Glutamatergic neuron (in vitro differentiated cells): ENCODE measurements around the gene MRPS18B. TPM values are rescaled to one million over a fixed set of nuclear protein-coding genes. Genes with fewer than 3 reads are reported as not detected.

Source experiments
- DNase-seq: peaks from one replicate; pipeline ENCODE4 v3.0.0; 2022
- H3K27ac Mint-ChIP-seq: one replicate; pipeline ENCODE4 v1.8.0; 2020; ENCODE audit warnings: mild to moderate bottlenecking, mixed read lengths, inconsistent platforms; ENCODE audit not compliant: unreplicated experiment
- H3K27me3 Mint-ChIP-seq: one replicate; pipeline ENCODE4 v1.8.0; 2020; ENCODE audit warnings: mild to moderate bottlenecking, moderate library complexity, mixed read lengths, inconsistent platforms; ENCODE audit not compliant: unreplicated experiment
- H3K36me3 Mint-ChIP-seq: one replicate; pipeline ENCODE4 v1.8.0; 2020; ENCODE audit warnings: mild to moderate bottlenecking, mixed read lengths, inconsistent platforms; ENCODE audit not compliant: unreplicated experiment
- H3K4me1 Mint-ChIP-seq: one replicate; pipeline ENCODE4 v1.8.0; 2020; ENCODE audit warnings: mild to moderate bottlenecking, low read depth, mixed read lengths, inconsistent platforms; ENCODE audit not compliant: unreplicated experiment
- H3K4me3 Mint-ChIP-seq: one replicate; pipeline ENCODE4 v1.8.0; 2020; ENCODE audit warnings: mild to moderate bottlenecking, mixed read lengths, inconsistent platforms; ENCODE audit not compliant: unreplicated experiment
- H3K9me3 Mint-ChIP-seq: one replicate; pipeline ENCODE4 v1.8.0; 2020; ENCODE audit warnings: mild to moderate bottlenecking, moderate library complexity, mixed read lengths, inconsistent platforms; ENCODE audit not compliant: unreplicated experiment
- total RNA-seq: library from RNA; stranded (reverse); fragmentation: NEBNext Ultra II Directional; extraction: Animal tissue kit (Norgen Biotek cat#: 25700); gene quantifications from one replicate; pipeline ENCODE4 v1.2.1, GENCODE V29; 2021; ENCODE audit not compliant: unreplicated experiment
- TF ChIP-seq, protein P1 (sequence below): fragments of 200-600 bp; sonication (generic); IDR thresholded peaks from one replicate; pipeline ENCODE4 v1.5.0; 2021; ENCODE audit not compliant: partially characterized antibody, unreplicated experiment

MRPS18B gene
- total RNA-seq, 1 donor from 2014 or later, result 40.0 TPM

DNA sequence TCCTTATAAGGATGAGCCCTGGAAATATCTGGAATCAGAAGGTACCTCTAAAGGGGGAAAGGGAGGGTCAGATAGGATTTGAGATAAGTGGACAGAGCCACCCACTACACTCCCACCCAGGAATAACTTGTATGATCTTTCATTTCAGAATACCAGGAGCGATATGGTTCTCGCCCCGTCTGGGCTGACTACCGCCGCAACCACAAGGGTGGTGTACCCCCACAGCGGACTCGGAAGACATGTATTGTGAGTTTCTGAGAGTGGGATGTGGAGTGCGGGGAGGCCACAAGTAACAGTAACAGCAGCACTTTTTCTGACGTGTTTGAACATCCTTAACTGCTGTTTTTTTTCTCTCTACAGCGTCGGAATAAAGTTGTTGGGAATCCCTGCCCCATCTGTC is 1.9 kb downstream of the MRPS18B start:
- Mint-ChIP-seq H3K4me3 (peak overlapping the region; percentile 97), H3K27ac (no peak overlapping the region), H3K27me3 (peaks cover 26% of the 10 kb centered on the region), H3K36me3 (peaks cover 10% of the 10 kb centered on the region), H3K9me3 (peaks cover 32% of the 10 kb centered on the region), H3K4me1 (peaks cover 4% of the 10 kb centered on the region)
- no peak for DNase-seq
- TF ChIP-seq, protein P1, sequence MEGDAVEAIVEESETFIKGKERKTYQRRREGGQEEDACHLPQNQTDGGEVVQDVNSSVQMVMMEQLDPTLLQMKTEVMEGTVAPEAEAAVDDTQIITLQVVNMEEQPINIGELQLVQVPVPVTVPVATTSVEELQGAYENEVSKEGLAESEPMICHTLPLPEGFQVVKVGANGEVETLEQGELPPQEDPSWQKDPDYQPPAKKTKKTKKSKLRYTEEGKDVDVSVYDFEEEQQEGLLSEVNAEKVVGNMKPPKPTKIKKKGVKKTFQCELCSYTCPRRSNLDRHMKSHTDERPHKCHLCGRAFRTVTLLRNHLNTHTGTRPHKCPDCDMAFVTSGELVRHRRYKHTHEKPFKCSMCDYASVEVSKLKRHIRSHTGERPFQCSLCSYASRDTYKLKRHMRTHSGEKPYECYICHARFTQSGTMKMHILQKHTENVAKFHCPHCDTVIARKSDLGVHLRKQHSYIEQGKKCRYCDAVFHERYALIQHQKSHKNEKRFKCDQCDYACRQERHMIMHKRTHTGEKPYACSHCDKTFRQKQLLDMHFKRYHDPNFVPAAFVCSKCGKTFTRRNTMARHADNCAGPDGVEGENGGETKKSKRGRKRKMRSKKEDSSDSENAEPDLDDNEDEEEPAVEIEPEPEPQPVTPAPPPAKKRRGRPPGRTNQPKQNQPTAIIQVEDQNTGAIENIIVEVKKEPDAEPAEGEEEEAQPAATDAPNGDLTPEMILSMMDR, result no peak

DNA sequence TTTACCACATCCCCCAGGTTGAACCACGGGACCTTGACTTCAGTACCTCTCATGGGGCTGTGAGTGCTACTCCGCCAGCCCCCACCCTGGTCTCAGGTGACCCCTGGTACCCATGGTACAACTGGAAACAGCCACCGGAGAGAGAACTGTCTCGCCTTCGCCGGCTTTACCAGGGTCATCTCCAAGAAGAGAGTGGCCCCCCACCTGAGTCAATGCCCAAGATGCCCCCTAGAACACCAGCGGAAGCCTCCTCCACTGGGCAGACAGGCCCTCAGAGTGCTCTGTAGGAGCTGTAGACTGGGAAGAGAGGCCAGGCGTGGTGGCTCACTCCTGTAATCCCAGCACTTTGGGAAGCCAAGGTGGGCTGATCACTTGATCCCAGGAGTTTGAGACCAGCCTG is 7.9 kb downstream of the MRPS18B start:
- peaks cover 7% of the 10 kb centered on the region for H3K27me3 Mint-ChIP-seq
- DNase-seq, result no peak
- H3K9me3 Mint-ChIP-seq, result peaks cover 9% of the 10 kb centered on the region
- H3K4me1 Mint-ChIP-seq, result peaks cover 19% of the 10 kb centered on the region
- TF ChIP-seq, protein P1, result no peak
- peaks cover 4% of the 10 kb centered on the region for H3K36me3 Mint-ChIP-seq
- H3K27ac Mint-ChIP-seq, result peak overlapping the region; percentile 10
- peak overlapping the region; percentile 86 for H3K4me3 Mint-ChIP-seq

DNA sequence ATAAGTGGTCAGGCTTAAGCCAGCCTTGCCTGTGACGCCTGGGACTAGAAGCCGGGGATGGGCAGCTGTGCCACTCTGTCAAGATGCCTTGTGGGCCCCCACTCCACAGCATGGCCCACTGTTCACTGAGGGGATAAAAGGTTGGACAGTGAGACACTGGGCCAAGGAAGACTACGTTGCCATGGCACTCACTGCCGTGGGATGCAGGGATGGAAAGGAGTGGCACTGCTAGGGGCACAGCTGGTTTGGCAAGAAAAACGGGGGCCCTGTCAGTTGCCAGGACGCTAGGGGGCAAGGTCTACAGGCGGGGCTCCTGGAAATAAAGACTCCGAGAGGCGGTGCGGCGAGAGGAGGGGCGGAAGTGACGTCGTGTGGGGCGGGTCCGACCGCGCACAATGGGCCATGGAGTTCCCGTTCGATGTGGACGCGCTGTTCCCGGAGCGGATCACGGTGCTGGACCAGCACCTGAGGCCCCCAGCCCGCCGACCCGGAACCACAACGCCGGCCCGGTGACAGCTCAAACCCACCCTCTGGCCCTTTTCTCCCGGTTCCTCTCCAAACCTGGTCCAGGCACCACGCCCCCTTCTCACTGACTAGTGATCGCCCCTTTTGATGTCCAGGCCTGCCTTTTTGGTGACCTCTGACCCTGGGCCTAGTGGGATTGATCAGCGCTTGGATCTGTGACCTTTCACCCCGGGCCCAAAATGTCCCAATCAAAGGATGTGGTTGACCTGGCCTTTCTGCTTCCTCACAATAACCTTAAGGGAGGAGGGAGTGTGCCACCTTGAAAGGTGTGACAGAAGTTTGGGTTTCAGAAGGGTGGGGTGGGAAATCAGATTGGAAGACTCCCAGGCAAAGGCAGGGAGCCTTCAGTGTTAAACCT is 9.1 kb downstream of the MRPS18B start, which contains the start of gene ATAT1:
Gene ATAT1 (plus strand): TSS at position 391 of the 883 bp plus-strand sequence.
- peaks cover 7% of the 10 kb centered on the region for H3K36me3 Mint-ChIP-seq
- H3K9me3 Mint-ChIP-seq, result peaks cover 11% of the 10 kb centered on the region
- H3K27me3 Mint-ChIP-seq, result peaks cover 8% of the 10 kb centered on the region
- H3K4me3 Mint-ChIP-seq, result peak within 1 kb of the TSS; percentile 86
- peaks cover 19% of the 10 kb centered on the region for H3K4me1 Mint-ChIP-seq
- TF ChIP-seq, protein P1, result no peak
- peak within 1 kb of the TSS; percentile 98 for H3K27ac Mint-ChIP-seq
- peak; percentile 90 for DNase-seq

DNA sequence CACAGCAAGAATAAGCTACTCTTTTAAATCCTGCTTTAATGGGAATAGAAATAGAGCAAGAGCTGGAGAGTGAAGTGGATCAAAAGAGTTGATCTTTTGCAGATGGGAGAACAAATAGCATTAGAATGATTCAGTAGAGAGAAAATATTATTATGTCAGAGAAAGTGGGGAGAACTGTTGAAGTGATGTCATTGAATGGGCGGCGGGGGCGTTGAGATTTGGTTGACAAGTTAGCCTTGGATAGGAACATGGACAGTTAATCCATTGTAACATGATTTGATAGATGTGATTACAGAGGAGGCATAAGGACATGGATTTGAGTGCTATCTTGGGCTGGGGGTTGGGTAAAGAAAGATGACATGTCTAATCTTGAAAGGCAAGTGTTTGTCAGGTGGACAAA is 18.2 kb downstream of the MRPS18B start:
- no peak for DNase-seq
- H3K36me3 Mint-ChIP-seq, result peaks cover 4% of the 10 kb centered on the region
- H3K27me3 Mint-ChIP-seq, result peaks cover 2% of the 10 kb centered on the region
- TF ChIP-seq, protein P1, result no peak
- H3K4me3 Mint-ChIP-seq, result no peak overlapping the region
- peaks cover 8% of the 10 kb centered on the region for H3K9me3 Mint-ChIP-seq
- H3K4me1 Mint-ChIP-seq, result no peaks in the 10 kb centered on the region
- no peak overlapping the region for H3K27ac Mint-ChIP-seq

DNA sequence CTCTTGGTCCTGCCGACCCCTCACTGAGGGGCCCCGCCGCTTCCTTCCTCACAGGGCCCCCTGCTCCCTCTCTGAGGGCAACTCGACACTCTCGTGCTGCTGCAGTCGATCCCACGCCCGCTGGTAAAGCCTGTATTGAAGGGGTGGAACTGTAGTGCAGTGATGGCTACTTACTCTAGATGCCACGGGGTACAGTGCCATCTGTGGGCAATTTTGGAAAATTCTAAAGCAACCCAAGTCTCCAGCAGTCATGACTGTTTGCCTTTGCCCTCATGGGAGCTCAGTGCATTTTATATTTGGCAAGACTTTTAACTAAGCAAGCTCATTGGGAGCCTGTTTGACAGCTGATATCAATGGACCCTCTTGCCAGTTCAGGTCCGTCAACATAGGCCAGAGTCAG is 22.8 kb downstream of the MRPS18B start:
- H3K27ac Mint-ChIP-seq, result no peak overlapping the region
- DNase-seq, result no peak
- H3K4me3 Mint-ChIP-seq, result no peak overlapping the region
- TF ChIP-seq, protein P1, result no peak
- H3K4me1 Mint-ChIP-seq, result no peaks in the 10 kb centered on the region
- H3K27me3 Mint-ChIP-seq, result no peaks in the 10 kb centered on the region
- H3K9me3 Mint-ChIP-seq, result peaks cover 5% of the 10 kb centered on the region
- H3K36me3 Mint-ChIP-seq, result no peaks in the 10 kb centered on the region
